Heart left ventricle (tissue), 16 donors: ENCODE measurements around the gene STXBP3. TPM values are rescaled to one million over a fixed set of nuclear protein-coding genes. Genes with fewer than 3 reads are reported as not detected.

Source experiments
- ATAC-seq, 4 donors: fragments of 200-7000 bp; cut with Tn5 transposase; one replicate each; pipeline ENCODE4 v1.9.1; 2020 to 2022; ENCODE audit warnings: moderate library complexity in 4 of 4, mild to moderate bottlenecking in 3 of 4, moderate number of reproducible peaks in 1 of 4
- DNase-seq, 5 donors: peaks; one replicate each; pipeline ENCODE4 v3.0.0-alpha.2; 2020
- H3K27ac ChIP-seq, 12 donors: fragments of 200-600 bp; sonication (generic) in 4 of 12; one replicate each; pipeline versions ENCODE4 v1.5.0 to v1.8.0; 2016 to 2022; ENCODE audit warnings: mild to moderate bottlenecking in 2 of 12
- H3K27me3 ChIP-seq, 9 donors: fragments of 200-600 bp; sonication (generic) in 2 of 9; one replicate each; pipeline versions ENCODE4 v1.5.1 to v1.8.0; 2016 to 2022; ENCODE audit warnings: mild to moderate bottlenecking in 3 of 9
- H3K36me3 ChIP-seq, 9 donors: fragments of 200-600 bp; sonication (generic) in 2 of 9; one replicate each; pipeline versions ENCODE4 v1.5.0 to v1.8.0; 2018 to 2022; ENCODE audit warnings: mild to moderate bottlenecking in 2 of 9
- H3K4me1 ChIP-seq, 12 donors: fragments of 200-600 bp; sonication (generic) in 4 of 12; one replicate each; pipeline versions ENCODE4 v1.5.0 to v1.8.0; 2016 to 2022; ENCODE audit warnings: mild to moderate bottlenecking in 3 of 12
- H3K4me3 ChIP-seq, 12 donors: fragments of 200-600 bp; sonication (generic) in 4 of 12; one replicate each; pipeline versions ENCODE4 v1.5.0 to v1.8.0; 2017 to 2022; ENCODE audit warnings: mild to moderate bottlenecking in 9 of 12, moderate library complexity in 4 of 12
- H3K9me3 ChIP-seq, 12 donors: fragments of 200-600 bp; sonication (generic) in 4 of 12; one replicate each; pipeline versions ENCODE4 v1.5.0 to v1.8.0; 2016 to 2022; ENCODE audit warnings: mild to moderate bottlenecking in 1 of 12
- POLR2A ChIP-seq, 2 donors: fragments of 450-650 bp; IDR thresholded peaks; one replicate each; pipeline ENCODE4 v1.6.1; 2017; ENCODE audit warnings: antibody characterized with exemption in 2 of 2, mild to moderate bottlenecking in 2 of 2, moderate library complexity in 2 of 2
- whole genome bisulfite sequencing, 4 donors: extraction: QIAGEN DNeasy Blood & Tissue Kit in 2 of 4; methylation state at CpG; one replicate each; pipeline versions ENCODE4 v1.1.5 to v1.1.7; 2013 to 2018; 5-methylcytosine and 5-hydroxymethylcytosine counted together
- intact Hi-C, 10 donors: fragments of 100-400 bp; cut with DNase I; formaldehyde crosslinking; loops; one replicate each; pipeline versions ENCODE4 v1.11.1 to v1.14.2; 2022
- polyA plus RNA-seq, 2 donors: library from polyadenylated mRNA; stranded (reverse); fragments of 200-250 nt; gene quantifications; one replicate each; pipeline ENCODE4 v1.2.3, GENCODE V29; 2013
- total RNA-seq, 9 donors: library from RNA; depleted of rRNA in 2 of 9; stranded (reverse); fragments of >200 nt in 2 of 9; fragmentation: NEBNext Ultra II Directional in 3 of 9; extraction: Animal tissue kit (Norgen Biotek cat#: 25700) in 3 of 9; gene quantifications; one replicate each; pipeline versions ENCODE4 v1.1.0 to v1.2.4, GENCODE V29; 2016 to 2023
- TF ChIP-seq, protein P1 (sequence below), 12 donors: fragments of 200-600 bp; sonication (generic) in 4 of 12; IDR thresholded peaks; one replicate each; pipeline versions ENCODE4 v1.5.0 to v1.8.0; 2018 to 2022; ENCODE audit warnings: antibody characterized with exemption in 12 of 12, mild to moderate bottlenecking in 5 of 12
- donor health status: ischemic (EF 13 %, LVEDD 7.1; RV severe dilation, severe dysfunction).
- donor health status: healthy with polysubstance abuse.
- donor health status: DM: no; HTN: yes; CAD: no.
- donor health status: DM: no; HTN: no; CAD: no.
- donor health status: ischemic (EF 25% LVEDD 6.9; RV normal size, moderate dysfunction).
- donor health status: ischemic (EF 25% LVEDD 5.7; RV mildly dilated, moderate dysfunction).
- donor health status: healthy.
- donor health status: DM: yes; HTN: yes; CAD: no.
- donor health status: ischemic (EF 35%, LVEDD 5.7; RV mildly dilated, moderate dysfunction).
- donor health status: nonischemic (EF 11% LVEDD 7.7; RV severe dilation, severe dysfunction).
- donor health status: DM: yes; HTN: yes; CAD: no.
- donor health status: PGD.
- donor health status: ischemic (EF 29% LVEDD 5.4; RV normal size, mild dysfunction).
- donor health status: nonischemic (EF 23%, LVEDD 6.1; RV moderate dilation, normal function).

The STXBP3 gene
- total and polyA plus RNA-seq, 11 donors, result 19.2 to 42.7 (median 26.1) TPM

GRCh38 chr1:108792420-108792819 is 45.9 kb downstream of the STXBP3 start:
- H3K4me3 ChIP-seq, result no peak overlapping the region
- no peaks in the 10 kb centered on the region for H3K4me1 ChIP-seq
- peaks cover 0 to 24% (median 10%) of the 10 kb centered on the region in 12 donors for H3K9me3 ChIP-seq
- ATAC-seq (no peak), DNase-seq (no peak)
- WGBS, 4 donors, result 95 to 99% (median 97%) methylated on average over 2 of the region's 2 CpGs
- H3K36me3 ChIP-seq, result peaks cover 0 to 96% (median 71%) of the 10 kb centered on the region in 9 donors
- H3K27ac ChIP-seq, result no peak overlapping the region
- intact Hi-C loops, result no loop called here
- H3K27me3 ChIP-seq, result no peaks in the 10 kb centered on the region
- TF ChIP-seq, protein P1, sequence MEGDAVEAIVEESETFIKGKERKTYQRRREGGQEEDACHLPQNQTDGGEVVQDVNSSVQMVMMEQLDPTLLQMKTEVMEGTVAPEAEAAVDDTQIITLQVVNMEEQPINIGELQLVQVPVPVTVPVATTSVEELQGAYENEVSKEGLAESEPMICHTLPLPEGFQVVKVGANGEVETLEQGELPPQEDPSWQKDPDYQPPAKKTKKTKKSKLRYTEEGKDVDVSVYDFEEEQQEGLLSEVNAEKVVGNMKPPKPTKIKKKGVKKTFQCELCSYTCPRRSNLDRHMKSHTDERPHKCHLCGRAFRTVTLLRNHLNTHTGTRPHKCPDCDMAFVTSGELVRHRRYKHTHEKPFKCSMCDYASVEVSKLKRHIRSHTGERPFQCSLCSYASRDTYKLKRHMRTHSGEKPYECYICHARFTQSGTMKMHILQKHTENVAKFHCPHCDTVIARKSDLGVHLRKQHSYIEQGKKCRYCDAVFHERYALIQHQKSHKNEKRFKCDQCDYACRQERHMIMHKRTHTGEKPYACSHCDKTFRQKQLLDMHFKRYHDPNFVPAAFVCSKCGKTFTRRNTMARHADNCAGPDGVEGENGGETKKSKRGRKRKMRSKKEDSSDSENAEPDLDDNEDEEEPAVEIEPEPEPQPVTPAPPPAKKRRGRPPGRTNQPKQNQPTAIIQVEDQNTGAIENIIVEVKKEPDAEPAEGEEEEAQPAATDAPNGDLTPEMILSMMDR (IDR thresholded peaks at IDR 0.05), result no peak
- no peak for TF ChIP-seq POLR2A (IDR thresholded peaks at IDR 0.05)

DNA sequence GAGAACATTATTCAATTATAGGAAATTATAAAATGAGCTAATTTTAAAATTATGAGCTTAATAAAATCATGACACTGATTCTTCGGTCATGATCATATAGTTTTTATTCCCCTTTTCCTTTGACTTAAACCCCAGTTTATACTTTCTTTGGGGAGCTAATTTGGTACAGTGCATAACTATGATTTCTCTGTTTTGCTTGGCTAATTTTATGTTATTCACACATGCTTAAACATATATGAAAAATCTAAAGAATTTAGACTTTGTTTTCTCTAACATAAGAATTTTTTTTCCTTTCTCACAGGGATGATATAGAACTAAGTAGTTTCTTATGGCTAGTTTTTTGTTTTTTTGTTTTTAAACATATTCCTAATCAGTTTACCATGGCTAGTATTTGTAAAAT is 52.5 kb downstream of the STXBP3 start:
- Histone ChIP-seq H3K36me3 (peaks cover 0 to 100% (median 96%) of the 10 kb centered on the region in 9 donors), H3K4me3 (no peak overlapping the region), H3K27ac (no peak overlapping the region), H3K9me3 (no peaks in the 10 kb centered on the region), H3K4me1 (peaks cover 0 to 5% (median 0%) of the 10 kb centered on the region in 12 donors), H3K27me3 (no peaks in the 10 kb centered on the region)
- 86 to 87% (median 87%) methylated on average over 1 of the region's 1 CpG for WGBS, 4 donors
- DNase-seq, result no peak
- ATAC-seq, result no peak
- intact Hi-C loops, result no loop called here
- no peak for TF ChIP-seq POLR2A (IDR thresholded peaks at IDR 0.05)
- TF ChIP-seq, protein P1 (IDR thresholded peaks at IDR 0.05), result no peak

- H3K27me3 ChIP-seq, result no peaks in the 10 kb centered on the region
- H3K4me3 ChIP-seq, result no peak overlapping the region
- H3K27ac ChIP-seq, result no peak overlapping the region
- DNase-seq, result no peak
- intact Hi-C loops, result loop anchor here in 1 of 10 donors (10.0 kb wide), 1 partner anchor 46 kb away; no protein-coding TSS in a partner anchor
- H3K9me3 ChIP-seq, result no peaks in the 10 kb centered on the region
- no peak for ATAC-seq
- peaks cover 0 to 100% (median 97%) of the 10 kb centered on the region in 9 donors for H3K36me3 ChIP-seq
- TF ChIP-seq, protein P1 (IDR thresholded peaks at IDR 0.05), result no peak
- no peak for TF ChIP-seq POLR2A (IDR thresholded peaks at IDR 0.05)
- H3K4me1 ChIP-seq, result peaks cover 0 to 5% (median 0%) of the 10 kb centered on the region in 12 donors
These were observed 54.6 kb downstream of the STXBP3 start for GRCh38 chr1:108801101-108801500.

DNA sequence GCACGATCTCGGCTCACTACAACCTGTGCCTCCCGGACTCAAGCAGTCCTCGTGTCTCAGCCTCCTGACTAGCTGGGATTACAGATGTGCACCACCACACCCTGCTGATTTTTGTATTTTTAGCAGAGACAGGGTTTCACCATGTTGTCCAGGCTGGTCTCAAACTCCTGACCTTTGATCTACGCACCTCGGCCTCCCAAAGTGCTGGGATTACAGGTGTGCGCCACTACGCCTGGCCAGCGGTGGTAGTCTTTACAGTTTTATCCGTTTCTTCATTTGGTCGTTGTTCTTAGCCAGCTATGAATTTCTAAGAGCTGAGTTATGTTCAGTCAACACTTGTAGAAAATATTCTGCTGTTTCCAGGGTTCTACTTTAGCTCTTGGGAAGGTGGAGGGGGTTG is 57.1 kb downstream of the STXBP3 start:
- DNase-seq (no peak), ATAC-seq (no peak)
- H3K36me3 ChIP-seq, result peaks cover 0 to 100% (median 97%) of the 10 kb centered on the region in 9 donors
- no peaks in the 10 kb centered on the region for H3K27me3 ChIP-seq
- 96 to 97% (median 97%) methylated on average over 11 of the region's 11 CpGs for WGBS, 4 donors
- peaks cover 0 to 5% (median 0%) of the 10 kb centered on the region in 12 donors for H3K4me1 ChIP-seq
- no peak overlapping the region for H3K4me3 ChIP-seq
- H3K9me3 ChIP-seq, result no peaks in the 10 kb centered on the region
- intact Hi-C loops, result loop anchor here in 1 of 10 donors (10.0 kb wide), 1 partner anchor 49 kb away; no protein-coding TSS in a partner anchor
- TF ChIP-seq POLR2A (IDR thresholded peaks at IDR 0.05), result no peak
- TF ChIP-seq, protein P1 (IDR thresholded peaks at IDR 0.05), result no peak
- no peak overlapping the region for H3K27ac ChIP-seq
